Measurements from ENCODE around the gene CRCP. TPM values are rescaled to one million over a fixed set of nuclear protein-coding genes. Genes with fewer than 3 reads are reported as not detected.

Gene CRCP
- total and polyA plus RNA-seq, 12 donors = 11.3 to 31.1 (median 22.5) TPM

DNA sequence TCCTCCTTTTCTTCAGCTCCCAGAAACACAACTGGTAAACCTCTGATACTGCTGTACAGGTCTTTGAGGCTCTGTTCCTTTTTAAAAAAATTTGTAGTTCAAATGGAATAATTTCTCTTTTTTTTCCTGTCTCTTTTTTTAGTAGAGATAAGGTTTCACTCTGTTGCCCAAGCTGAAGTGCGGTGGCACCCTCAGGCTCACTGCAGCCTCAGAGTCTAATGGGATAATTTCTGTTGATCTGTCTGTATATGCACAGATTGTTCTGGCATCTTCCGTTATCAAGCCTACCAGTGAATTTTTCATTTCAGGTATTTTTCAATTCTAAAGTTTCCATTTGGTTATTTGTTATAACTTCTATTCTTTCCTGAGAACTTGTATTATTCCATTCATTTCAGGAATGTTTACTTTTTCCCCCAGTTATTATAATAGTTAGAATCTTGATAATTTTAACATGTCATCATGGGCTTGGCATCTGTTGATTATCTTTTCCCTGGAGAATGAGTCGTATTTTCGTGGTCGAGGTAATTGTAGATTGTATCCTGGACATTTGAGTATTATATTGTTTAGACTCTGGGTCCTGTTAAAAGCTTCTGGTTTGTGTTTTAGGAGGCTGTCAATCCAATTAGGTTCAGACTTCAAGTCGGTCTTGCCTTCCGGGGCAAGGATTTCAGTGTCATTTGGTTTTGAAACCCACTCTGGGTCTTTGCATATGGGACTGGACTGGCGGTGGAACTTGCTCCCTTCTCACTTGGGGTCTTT is 24.5 kb downstream of the CRCP start:
- WGBS, 2 donors = 63 to 66% methylated on average over 8 of the region's 8 CpGs
- Histone ChIP-seq H3K4me3 (no peak overlapping the region), H3K4me1 (peaks cover 2 to 38% (median 34%) of the 10 kb centered on the region in 9 donors), H3K27ac (no peak overlapping the region), H3K27me3 (no peaks in the 10 kb centered on the region), H3K36me3 (peaks cover 0 to 94% (median 26%) of the 10 kb centered on the region in 9 donors), H3K9me3 (no peaks in the 10 kb centered on the region)
- no peak for DNase-seq
- intact Hi-C loops (cut with DNase I) = no loop called here
- TF ChIP-seq, protein P1, sequence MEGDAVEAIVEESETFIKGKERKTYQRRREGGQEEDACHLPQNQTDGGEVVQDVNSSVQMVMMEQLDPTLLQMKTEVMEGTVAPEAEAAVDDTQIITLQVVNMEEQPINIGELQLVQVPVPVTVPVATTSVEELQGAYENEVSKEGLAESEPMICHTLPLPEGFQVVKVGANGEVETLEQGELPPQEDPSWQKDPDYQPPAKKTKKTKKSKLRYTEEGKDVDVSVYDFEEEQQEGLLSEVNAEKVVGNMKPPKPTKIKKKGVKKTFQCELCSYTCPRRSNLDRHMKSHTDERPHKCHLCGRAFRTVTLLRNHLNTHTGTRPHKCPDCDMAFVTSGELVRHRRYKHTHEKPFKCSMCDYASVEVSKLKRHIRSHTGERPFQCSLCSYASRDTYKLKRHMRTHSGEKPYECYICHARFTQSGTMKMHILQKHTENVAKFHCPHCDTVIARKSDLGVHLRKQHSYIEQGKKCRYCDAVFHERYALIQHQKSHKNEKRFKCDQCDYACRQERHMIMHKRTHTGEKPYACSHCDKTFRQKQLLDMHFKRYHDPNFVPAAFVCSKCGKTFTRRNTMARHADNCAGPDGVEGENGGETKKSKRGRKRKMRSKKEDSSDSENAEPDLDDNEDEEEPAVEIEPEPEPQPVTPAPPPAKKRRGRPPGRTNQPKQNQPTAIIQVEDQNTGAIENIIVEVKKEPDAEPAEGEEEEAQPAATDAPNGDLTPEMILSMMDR (IDR thresholded peaks at IDR 0.05) = no peak
- ATAC-seq = no peak

DNA sequence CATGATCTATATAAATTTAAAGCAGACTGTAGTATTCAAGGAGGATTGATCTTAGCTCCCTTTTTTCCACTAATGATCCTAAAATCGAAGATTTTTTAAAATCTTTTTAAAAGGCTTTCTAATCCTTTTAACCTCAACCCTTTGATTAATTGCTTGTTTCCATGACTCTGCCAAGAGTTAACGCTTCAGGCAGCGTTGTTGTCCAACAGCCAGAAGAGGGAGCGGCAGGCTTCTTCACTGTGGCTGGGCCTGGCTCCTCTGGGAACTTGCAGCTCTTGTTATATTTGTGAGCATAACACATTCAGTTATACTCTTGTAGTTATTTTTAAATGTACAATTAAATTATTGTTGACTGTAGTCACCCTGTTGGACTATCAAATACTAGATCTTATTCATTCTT is 26.3 kb downstream of the CRCP start:
- Histone ChIP-seq H3K36me3 (peaks cover 0 to 94% (median 26%) of the 10 kb centered on the region in 9 donors), H3K4me1 (peaks cover 2 to 49% (median 34%) of the 10 kb centered on the region in 9 donors), H3K9me3 (no peaks in the 10 kb centered on the region), H3K4me3 (no peak overlapping the region), H3K27me3 (no peaks in the 10 kb centered on the region), H3K27ac (peak overlapping the region in 3 of 10 donors; percentile 15 to 48 (median 18))
- TF ChIP-seq, protein P1 (IDR thresholded peaks at IDR 0.05) = peak; percentile 39 to 82 (median 64)
- DNase-seq (peak; percentile 60 to 71), ATAC-seq (peak; percentile 66 to 78 (median 72))
- intact Hi-C loops (cut with DNase I) = loop anchor here in 4 of 10 donors (10.0 kb wide), 4 partner anchors 64 to 364 kb away; partner anchors contain the start of gene TPST1 (in 2 of the 4)
- 16 to 21% methylated on average over 4 of the region's 4 CpGs for WGBS, 2 donors

DNA sequence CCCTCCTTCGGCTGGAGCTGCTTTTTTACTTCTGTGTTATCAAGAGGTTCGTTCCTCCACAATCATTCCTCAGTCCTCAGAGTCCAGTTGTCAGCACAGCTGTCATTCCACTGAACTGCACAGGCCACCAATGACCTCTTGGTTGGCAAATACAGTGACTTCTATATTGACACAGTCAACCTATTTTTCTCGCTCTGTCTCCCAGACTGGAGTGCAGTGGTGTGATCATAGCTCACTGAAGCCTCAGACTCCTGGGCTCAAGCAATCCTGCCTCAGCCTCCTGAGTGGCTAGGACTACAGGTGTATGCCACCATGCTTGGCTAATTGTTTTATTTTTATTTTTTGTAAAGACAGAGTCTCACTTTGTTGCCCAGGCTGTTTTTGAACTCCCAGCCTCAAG is 27.7 kb downstream of the CRCP start:
- H3K36me3 ChIP-seq = peaks cover 0 to 93% (median 12%) of the 10 kb centered on the region in 9 donors
- peaks cover 2 to 59% (median 34%) of the 10 kb centered on the region in 9 donors for H3K4me1 ChIP-seq
- TF ChIP-seq, protein P1 (IDR thresholded peaks at IDR 0.05) = no peak
- no peaks in the 10 kb centered on the region for H3K27me3 ChIP-seq
- H3K4me3 ChIP-seq = no peak overlapping the region
- DNase-seq (no peak), ATAC-seq (no peak)
- H3K27ac ChIP-seq = peak overlapping the region in 4 of 10 donors; percentile 0 to 48 (median 16)
- WGBS, 2 donors = 55 to 61% methylated on average over 3 of the region's 3 CpGs
- intact Hi-C loops (cut with DNase I) = loop anchor here in 4 of 10 donors (10.0 kb wide), 4 partner anchors 62 to 362 kb away; partner anchors contain the start of gene TPST1 (in 2 of the 4)
- H3K9me3 ChIP-seq = no peaks in the 10 kb centered on the region

DNA sequence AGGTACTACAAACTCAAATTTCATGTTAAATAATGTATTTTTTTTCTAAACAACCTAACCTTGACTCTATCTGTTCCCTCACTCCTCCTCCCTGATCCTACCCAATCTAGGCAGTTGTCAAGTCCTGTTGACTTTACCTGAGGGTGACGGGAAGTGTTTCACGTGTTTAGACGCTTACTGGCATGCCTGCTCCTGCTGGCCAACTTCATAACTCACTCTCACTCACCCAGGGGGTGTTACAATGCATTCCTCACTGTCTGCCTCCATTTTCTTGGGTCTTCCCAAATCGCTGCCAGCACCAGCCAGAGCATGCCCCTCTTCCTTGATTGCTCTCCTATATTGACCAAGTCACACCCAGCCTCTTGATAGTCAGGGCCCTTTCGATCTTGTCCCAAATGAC is 28.3 kb downstream of the CRCP start:
- Histone ChIP-seq H3K36me3 (peaks cover 0 to 92% (median 11%) of the 10 kb centered on the region in 9 donors), H3K27ac (peak overlapping the region in 6 of 10 donors; percentile 0 to 48 (median 24)), H3K27me3 (no peaks in the 10 kb centered on the region), H3K9me3 (no peaks in the 10 kb centered on the region), H3K4me1 (peaks cover 2 to 59% (median 34%) of the 10 kb centered on the region in 9 donors), H3K4me3 (no peak overlapping the region)
- TF ChIP-seq, protein P1 (IDR thresholded peaks at IDR 0.05) = no peak
- ATAC-seq (no peak), DNase-seq (no peak)
- 55 to 58% methylated on average over 5 of the region's 5 CpGs for WGBS, 2 donors
- intact Hi-C loops (cut with DNase I) = loop anchor here in 4 of 10 donors (10.0 kb wide), 4 partner anchors 62 to 362 kb away; partner anchors contain the start of gene TPST1 (in 2 of the 4)

Measured in heart right ventricle (tissue), 16 donors.